Ascending aorta (tissue), 2 donors: ENCODE results near the gene UNC5B. TPM values are rescaled to one million over a fixed set of nuclear protein-coding genes. Genes with fewer than 3 reads are reported as not detected.

Source experiments
- DNase-seq, 2 donors: peaks; one replicate each; pipeline ENCODE4 v3.0.0-alpha.2; 2019; ENCODE audit warnings: low spot score in 2 of 2
- H3K27ac ChIP-seq, 2 donors: fragments of 200-600 bp; sonication (generic); one replicate each; pipeline ENCODE4 v1.5.1; 2016 to 2017; ENCODE audit warnings: mild to moderate bottlenecking in 1 of 2
- H3K27me3 ChIP-seq: fragments of 200-600 bp; sonication (generic); one replicate; pipeline ENCODE4 v1.5.1; 2017
- H3K36me3 ChIP-seq, 2 donors: fragments of 200-600 bp; sonication (generic); one replicate each; pipeline ENCODE4 v1.5.1; 2016
- H3K4me1 ChIP-seq, 2 donors: fragments of 200-600 bp; sonication (generic); one replicate each; pipeline ENCODE4 v1.5.1; 2016 to 2017; ENCODE audit warnings: mild to moderate bottlenecking in 1 of 2
- H3K4me3 ChIP-seq, 2 donors: fragments of 200-600 bp; sonication (generic); one replicate each; pipeline ENCODE4 v1.5.1; 2016 to 2017; ENCODE audit warnings: mild to moderate bottlenecking in 1 of 2
- H3K9me3 ChIP-seq, 2 donors: fragments of 200-600 bp; sonication (generic); one replicate each; pipeline ENCODE4 v1.5.1; 2016
- CTCF ChIP-seq, 3 experiments: fragments of 200-600 bp in 2 of 3; fragments of 450-650 bp in 1 of 3; sonication (generic) in 2 of 3; IDR thresholded peaks; one replicate each; pipeline ENCODE4 v1.5.1; 2016 to 2019; ENCODE audit warnings: antibody characterized with exemption in 3 of 3, mild to moderate bottlenecking in 1 of 3, moderate library complexity in 1 of 3
- intact Hi-C: fragments of 100-400 bp; cut with DNase I; formaldehyde crosslinking; loops from one replicate; pipeline ENCODE4 v1.15.1; 2023
- total RNA-seq: library from RNA; depleted of rRNA; stranded (reverse); fragments of >200 nt; gene quantifications from one replicate; pipeline ENCODE4 v1.1.0, GENCODE V29; 2016

Gene UNC5B
- total RNA-seq, 1 donor from 2014 or later = 42.4 TPM

- Histone ChIP-seq H3K4me3 (no peak overlapping the region), H3K27me3 (no peaks in the 10 kb centered on the region), H3K27ac (no peak overlapping the region), H3K36me3 (peaks cover 0 to 4% of the 10 kb centered on the region in 2 donors), H3K9me3 (no peaks in the 10 kb centered on the region), H3K4me1 (no peaks in the 10 kb centered on the region)
- TF ChIP-seq CTCF (IDR thresholded peaks at IDR 0.05) = no peak
- DNase-seq = no peak
- intact Hi-C loops = no loop called here
Observed at GRCh38 chr10:71280216-71280615, 67.8 kb downstream of the UNC5B start.

- no peak overlapping the region for H3K27ac ChIP-seq
- no peak overlapping the region for H3K4me3 ChIP-seq
- peaks cover 0 to 4% of the 10 kb centered on the region in 2 donors for H3K36me3 ChIP-seq
- no peaks in the 10 kb centered on the region for H3K4me1 ChIP-seq
- no peak for DNase-seq
- TF ChIP-seq CTCF (IDR thresholded peaks at IDR 0.05) = no peak
- no peaks in the 10 kb centered on the region for H3K27me3 ChIP-seq
- intact Hi-C loops = no loop called here
- no peaks in the 10 kb centered on the region for H3K9me3 ChIP-seq
Observed at GRCh38 chr10:71280825-71281224, 68.5 kb downstream of the UNC5B start.

- intact Hi-C loops = no loop called here
Observed at GRCh38 chr10:71281646-71282322, 69.4 kb downstream of the UNC5B start.

GRCh38 chr10:71282323-71282680, 69.9 kb downstream of the UNC5B start:
- Histone ChIP-seq H3K4me1 (no peaks in the 10 kb centered on the region), H3K9me3 (no peaks in the 10 kb centered on the region), H3K27me3 (no peaks in the 10 kb centered on the region), H3K36me3 (peaks cover 0 to 4% of the 10 kb centered on the region in 2 donors), H3K27ac (no peak overlapping the region), H3K4me3 (no peak overlapping the region)
- DNase-seq = no peak
- intact Hi-C loops = no loop called here
- no peak for TF ChIP-seq CTCF (IDR thresholded peaks at IDR 0.05)

More at GRCh38 chr10:71281646-71282322, 69.4 kb downstream of the UNC5B start:
- DNase-seq = no peak
- no peak overlapping the region for H3K27ac ChIP-seq
- no peak for TF ChIP-seq CTCF (IDR thresholded peaks at IDR 0.05)
- H3K9me3 ChIP-seq = no peaks in the 10 kb centered on the region
- no peaks in the 10 kb centered on the region for H3K27me3 ChIP-seq
- no peaks in the 10 kb centered on the region for H3K4me1 ChIP-seq
- H3K36me3 ChIP-seq = peaks cover 0 to 4% of the 10 kb centered on the region in 2 donors
- no peak overlapping the region for H3K4me3 ChIP-seq

GRCh38 chr10:71283410-71283809, 71.0 kb downstream of the UNC5B start:
- Histone ChIP-seq H3K36me3 (peaks cover 0 to 4% of the 10 kb centered on the region in 2 donors), H3K4me3 (no peak overlapping the region), H3K9me3 (no peaks in the 10 kb centered on the region), H3K4me1 (no peaks in the 10 kb centered on the region), H3K27ac (no peak overlapping the region), H3K27me3 (no peaks in the 10 kb centered on the region)
- no peak for DNase-seq
- TF ChIP-seq CTCF (IDR thresholded peaks at IDR 0.05) = no peak
- intact Hi-C loops = no loop called here

- DNase-seq = no peak
- Histone ChIP-seq H3K9me3 (no peaks in the 10 kb centered on the region), H3K27ac (no peak overlapping the region), H3K4me1 (no peaks in the 10 kb centered on the region), H3K27me3 (no peaks in the 10 kb centered on the region), H3K4me3 (no peak overlapping the region), H3K36me3 (peaks cover 0 to 4% of the 10 kb centered on the region in 2 donors)
- TF ChIP-seq CTCF (IDR thresholded peaks at IDR 0.05) = no peak
- intact Hi-C loops = no loop called here
Observed at GRCh38 chr10:71283876-71284275, 71.5 kb downstream of the UNC5B start.
